ENCODE measurements around the gene ALPP. TPM values are rescaled to one million over a fixed set of nuclear protein-coding genes. Genes with fewer than 3 reads are reported as not detected.
"Not testable (repeated sequence)": the region's sequence is repeated elsewhere in the genome, so short reads cannot be mapped to it uniquely, and the experiment has no call there.

Gene ALPP
- not detected for total RNA-seq
- long read RNA-seq, result 0 reads

DNA sequence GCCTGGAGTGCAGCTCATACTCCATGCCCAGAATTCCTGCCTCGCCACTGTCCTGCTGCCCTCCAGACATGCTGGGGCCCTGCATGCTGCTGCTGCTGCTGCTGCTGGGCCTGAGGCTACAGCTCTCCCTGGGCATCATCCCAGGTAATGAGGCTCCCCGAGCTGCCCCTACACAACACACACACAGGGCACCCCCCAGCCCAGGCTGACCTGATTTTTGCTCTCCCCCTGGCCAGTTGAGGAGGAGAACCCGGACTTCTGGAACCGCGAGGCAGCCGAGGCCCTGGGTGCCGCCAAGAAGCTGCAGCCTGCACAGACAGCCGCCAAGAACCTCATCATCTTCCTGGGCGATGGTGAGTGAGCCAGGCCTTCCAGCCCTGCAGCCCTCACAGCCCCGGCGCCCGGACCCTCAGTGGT lies at the start of gene ALPP:
TSS of gene ALPP (plus strand) at position 17 of the 417 bp plus-strand sequence. CDS start at position 69, 52 bp downstream.
- intact Hi-C loops (cut with DNase I), result not testable (repeated sequence)

DNA sequence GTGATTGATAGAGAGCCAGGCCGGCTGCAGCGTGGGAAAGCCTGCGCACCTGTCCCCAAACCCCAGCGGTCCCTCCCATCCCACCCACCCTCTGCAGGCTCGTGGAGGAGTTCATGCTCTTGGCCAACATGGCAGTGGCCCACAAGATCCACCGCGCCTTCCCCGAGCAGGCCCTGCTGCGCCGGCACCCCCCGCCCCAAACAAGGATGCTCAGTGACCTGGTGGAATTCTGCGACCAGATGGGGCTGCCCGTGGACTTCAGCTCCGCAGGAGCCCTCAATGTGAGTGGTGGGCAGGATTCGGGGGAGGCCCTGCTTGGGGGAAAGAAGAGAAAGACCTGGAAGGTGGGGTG lies 48.9 kb upstream of the ALPP start:
- intact Hi-C loops (cut with DNase I), result no loop called here
- ATAC-seq (ENCODE audit: poor library complexity) (no peak), DNase-seq (peak; percentile 13)

More for the DNA sequence above, at the start of gene ALPP:
- not testable (repeated sequence) for DNase-seq; ATAC-seq (ENCODE audit: poor library complexity)

DNA sequence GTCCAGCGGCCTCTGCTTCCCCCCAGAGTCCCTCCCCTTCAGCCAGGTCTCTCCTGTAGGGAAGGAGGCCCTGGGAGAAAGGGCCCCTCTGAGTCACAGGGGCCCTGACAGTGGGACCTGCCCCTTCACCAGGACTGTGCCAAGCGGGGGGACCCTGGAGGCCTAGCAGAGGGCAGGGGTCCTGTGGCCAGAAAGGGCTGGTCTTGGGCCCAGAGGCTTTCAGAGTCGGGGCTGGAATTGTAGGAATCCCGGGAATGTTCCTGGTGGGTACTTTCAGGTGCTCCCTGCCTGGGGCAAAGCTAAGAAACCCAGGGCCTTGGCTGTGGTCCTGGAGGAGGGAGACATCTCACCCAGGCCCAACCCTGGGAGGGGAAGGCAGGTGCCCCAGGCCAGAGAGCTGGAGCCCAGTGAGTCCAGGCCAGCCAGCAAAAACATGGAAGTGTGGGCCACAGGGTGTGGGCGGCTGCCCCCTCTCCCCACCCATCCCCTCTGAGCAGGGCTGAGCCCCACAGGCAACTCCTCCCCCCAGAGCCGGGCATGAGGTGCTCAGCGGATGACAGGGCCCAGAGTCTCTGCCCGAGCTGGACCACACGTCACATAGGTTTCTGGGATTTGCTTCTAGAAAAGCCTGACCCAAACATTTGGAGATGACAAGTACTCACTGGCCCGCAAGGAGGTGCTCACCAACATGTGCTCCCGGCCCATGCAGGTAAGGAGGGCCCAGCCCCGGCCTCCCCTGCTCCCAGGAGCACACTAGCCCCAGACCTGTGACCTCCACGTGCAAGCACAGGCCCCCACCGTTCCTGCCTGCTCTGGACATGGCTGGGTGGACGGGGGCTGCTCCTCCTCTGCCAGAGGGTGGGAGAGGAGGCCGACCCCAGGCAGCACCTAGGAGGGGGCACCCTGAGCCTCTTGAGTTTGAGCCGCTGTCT lies 48.2 kb upstream of the ALPP start:
- intact Hi-C loops (cut with DNase I), result no loop called here
- DNase-seq, result peak; percentile 24
- ATAC-seq (ENCODE audit: poor library complexity), result no peak

DNA sequence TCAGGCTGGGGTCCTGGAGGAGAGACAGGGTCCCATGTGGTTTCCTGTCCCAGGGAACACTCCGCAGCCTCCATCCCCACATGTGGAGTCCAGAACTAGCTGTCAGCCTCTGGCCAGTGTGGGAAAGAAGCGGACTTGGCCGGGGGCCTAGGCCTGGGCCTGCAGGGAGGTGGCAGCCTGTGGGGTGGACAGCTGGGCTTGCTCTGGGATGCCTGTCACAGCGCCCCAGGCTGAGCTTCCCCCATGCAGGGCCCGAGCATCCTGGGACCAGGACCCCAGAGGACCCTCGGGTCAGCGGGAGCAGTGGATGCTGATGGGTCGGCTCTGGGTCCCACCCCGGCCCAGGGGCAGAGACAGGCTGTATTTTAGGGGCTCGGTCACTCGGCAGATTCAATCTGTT lies 47.5 kb upstream of the ALPP start:
- intact Hi-C loops (cut with DNase I), result not testable (repeated sequence)
- peak; percentile 82 for DNase-seq
- ATAC-seq (ENCODE audit: poor library complexity), result peak; percentile 67

DNA sequence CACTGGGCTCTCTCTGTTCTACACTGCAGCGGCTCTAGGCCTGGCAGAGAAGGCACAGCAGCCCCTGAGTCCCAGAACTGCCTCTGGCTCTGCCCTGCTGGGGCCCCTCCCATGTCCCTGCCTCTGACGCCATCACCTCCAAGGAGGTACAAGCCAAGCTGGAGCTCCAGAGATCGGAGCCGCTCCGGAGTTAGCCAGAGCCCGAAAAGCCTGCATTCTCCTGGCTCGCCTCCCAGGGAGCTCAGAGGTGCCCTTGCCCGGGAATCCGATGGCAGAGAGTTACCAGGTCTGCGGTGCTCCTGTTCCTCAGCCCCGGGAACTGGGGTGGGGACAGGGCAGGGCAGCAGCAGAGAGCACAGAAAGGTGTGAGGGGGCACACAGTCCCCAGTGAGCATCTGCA lies 46.9 kb upstream of the ALPP start:
- DNase-seq (peak; percentile 59), ATAC-seq (ENCODE audit: poor library complexity) (peak; percentile 61)
- intact Hi-C loops (cut with DNase I), result not testable (repeated sequence)

DNA sequence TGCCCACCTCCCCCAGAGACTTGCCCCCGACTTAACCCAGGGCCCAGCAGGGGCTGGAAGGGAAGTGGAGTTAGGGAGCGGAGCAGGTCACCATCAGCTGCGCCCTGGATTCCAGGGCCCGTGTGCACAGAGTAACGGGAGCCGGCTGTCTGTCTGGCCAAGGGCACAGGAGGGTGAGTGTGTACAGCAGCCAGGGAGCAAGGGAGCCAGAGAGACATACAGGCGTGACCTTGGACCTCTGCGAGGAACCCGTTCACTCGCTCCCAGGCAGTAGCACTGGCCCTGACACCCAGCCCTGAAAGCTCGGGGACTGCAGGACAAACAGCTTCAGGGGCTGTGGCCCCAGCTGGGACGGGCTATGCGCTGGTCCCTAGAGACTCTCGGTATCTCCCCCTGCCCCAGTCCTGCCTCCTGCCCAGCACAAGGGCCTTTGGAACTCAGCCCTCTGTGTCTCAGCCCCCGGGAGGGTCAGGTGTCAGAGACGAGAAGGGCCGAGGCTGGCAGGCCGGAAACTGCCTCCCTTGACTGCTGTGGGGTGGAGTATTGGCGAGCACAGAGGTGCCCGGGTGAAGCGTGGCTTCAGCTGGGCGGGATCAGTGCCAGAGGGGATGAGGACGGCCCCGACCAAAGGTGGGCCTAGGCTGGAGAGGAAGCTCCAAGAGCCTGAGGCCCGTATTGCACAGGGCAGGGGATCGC lies 46.2 kb upstream of the ALPP start:
- intact Hi-C loops (cut with DNase I), result not testable (repeated sequence)
- ATAC-seq (ENCODE audit: poor library complexity) (peak; percentile 34), DNase-seq (peak; percentile 27)

DNA sequence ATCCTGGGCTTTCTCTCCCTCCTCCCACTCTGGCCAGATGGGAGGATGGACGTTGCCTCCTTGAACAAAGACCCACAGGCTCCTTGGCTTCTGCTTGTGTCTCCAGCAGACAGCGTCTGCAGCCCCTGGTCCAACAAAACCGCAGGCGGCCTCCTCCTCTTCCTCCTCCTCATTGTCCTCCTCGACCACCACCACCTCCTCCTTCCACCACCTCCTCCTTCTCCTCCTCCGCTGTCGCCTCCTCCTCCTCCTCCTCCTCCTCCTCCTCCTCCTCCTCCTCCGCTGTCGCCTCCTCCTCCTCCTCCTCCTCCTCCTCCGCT lies 45.7 kb upstream of the ALPP start:
- DNase-seq, result no peak
- intact Hi-C loops (cut with DNase I), result no loop called here
- ATAC-seq (ENCODE audit: poor library complexity), result no peak

DNA sequence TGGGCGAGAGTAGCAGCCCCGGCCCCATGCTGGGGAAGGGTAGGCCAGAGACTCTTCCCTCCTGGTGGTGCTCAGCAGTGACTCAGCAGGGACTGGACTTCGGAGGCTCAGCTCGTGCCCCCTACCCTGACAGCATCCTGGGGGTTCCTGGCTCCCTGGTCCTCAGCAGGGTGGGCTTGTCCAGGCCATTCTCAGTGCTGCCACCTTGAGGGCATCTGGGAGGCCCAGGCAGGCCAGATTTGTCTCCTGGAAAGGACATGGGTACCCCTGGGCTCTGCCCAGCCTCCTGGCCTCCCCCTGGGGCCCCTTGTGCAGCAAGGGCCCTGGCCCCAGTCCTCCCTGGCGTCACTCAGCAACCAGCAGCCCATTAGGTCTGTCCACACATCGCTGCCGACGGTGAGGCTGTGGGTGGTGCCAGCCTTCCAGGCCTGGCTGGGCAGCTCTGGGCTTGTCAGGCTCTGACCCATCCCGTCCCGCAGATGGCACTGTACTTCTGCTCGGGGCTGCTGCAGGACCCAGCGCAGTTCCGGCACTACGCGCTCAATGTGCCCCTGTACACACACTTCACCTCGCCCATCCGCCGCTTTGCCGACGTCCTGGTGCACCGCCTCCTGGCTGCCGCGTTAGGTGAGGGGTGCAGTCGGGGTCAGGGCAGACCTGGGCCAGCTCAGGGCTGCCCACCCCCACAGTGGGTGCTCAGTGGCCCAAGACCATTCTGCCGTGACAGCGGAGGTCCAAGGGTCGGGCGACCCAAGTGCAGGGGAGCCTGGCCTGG lies 45.0 kb upstream of the ALPP start:
- intact Hi-C loops (cut with DNase I), result no loop called here
- peak; percentile 38 for DNase-seq
- ATAC-seq (ENCODE audit: poor library complexity), result no peak

DNA sequence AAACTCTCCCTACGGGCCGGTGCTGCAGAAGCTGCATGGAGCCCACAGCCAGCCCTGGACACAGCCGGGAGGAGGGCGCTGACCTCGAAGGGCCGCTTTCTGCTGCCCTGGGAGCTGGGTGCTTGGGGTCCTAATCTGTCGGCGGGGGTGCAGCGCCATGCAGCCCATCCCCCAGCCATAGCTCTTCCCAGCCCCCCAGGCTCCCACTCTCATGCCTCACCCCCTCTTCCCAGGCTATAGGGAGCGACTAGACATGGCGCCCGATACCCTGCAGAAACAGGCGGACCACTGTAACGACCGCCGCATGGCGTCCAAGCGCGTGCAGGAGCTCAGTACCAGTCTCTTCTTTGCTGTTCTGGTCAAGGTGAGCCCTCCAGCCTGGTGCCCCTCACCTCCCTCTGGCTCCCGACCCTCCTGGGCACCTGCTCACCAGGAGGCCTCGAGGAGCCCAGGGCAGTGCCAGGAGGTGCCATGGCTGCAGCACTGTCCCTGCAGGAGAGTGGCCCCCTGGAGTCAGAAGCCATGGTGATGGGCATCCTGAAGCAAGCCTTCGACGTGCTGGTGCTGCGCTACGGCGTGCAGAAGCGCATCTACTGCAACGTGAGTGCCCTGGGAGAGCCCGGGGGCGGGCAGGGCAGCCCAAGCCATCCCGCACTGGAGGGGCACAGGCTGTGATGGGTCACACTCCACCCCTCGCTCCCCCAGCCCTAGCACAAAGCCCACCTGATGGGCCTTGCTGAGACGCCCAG lies 44.2 kb upstream of the ALPP start:
- intact Hi-C loops (cut with DNase I); ATAC-seq (ENCODE audit: poor library complexity): not testable (repeated sequence)
- DNase-seq, result peak; percentile 33

DNA sequence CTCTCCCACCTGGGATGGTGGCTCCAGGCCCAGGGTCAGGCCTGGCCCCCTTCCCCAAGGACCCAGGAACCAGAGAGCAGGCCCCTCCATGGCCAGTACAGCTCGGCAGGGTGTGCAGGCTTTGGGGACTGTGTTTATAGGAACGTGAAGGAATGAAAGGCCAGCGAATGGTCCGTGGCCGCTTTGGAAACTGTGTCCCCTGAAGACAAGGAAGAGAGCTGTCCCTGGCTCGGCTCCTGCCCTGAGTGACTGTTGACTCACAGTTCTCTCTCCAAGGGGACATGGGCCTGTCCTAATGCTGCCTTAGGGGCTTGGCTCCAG lies 43.7 kb upstream of the ALPP start:
- DNase-seq; intact Hi-C loops (cut with DNase I); ATAC-seq (ENCODE audit: poor library complexity): not testable (repeated sequence)

DNA sequence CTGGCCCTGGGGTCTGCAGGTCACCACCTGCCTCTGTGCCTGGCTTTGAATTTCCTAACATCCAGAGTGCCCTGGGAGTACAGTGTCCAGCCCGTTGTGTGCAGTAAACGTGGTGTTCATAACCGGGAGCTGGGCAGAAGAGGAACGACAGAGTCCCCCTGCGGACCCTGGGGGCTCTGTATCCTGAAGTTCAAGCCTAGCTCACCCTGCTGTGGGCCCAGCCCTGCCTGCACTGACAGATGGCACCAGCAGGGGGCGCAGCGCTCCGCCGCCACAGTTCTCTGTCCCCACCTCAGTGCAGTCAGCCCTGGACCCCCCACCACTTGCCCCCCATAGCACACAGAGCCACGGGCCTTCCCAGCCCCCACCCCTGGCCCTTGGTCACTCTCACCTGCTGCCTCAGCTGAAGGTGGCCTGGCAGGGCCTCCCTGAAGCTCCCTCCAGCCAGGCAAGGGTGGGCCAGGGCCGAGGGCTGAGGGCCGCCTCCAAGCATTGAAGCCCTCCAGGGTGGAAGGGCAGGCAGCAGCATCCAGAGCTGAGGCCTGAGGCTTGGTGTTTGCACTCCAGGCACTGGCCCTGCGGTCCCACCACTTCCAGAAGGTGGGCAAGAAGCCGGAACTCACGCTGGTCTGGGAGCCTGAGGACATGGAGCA lies 43.2 kb upstream of the ALPP start:
- peak; percentile 32 for DNase-seq
- ATAC-seq (ENCODE audit: poor library complexity); intact Hi-C loops (cut with DNase I): not testable (repeated sequence)

DNA sequence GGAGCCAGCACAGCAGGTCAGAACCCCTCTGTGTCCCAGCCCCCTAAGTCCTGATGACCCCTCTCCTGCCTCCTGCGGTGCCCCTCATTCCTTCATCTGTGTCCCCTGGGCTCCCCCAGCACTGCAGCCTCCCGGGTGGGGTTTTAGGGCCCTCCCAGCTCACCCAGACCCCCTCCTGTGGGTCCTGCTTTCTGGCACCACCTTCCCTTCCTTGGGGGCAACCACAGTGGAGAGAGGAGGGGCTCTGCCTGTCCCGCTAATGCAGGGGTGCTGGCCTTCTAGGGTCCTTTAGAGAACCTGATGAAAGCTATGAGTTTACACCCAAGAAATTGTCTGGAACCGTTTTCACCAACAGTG lies 42.7 kb upstream of the ALPP start:
- DNase-seq (peak; percentile 29), ATAC-seq (ENCODE audit: poor library complexity) (no peak)
- intact Hi-C loops (cut with DNase I), result no loop called here

DNA sequence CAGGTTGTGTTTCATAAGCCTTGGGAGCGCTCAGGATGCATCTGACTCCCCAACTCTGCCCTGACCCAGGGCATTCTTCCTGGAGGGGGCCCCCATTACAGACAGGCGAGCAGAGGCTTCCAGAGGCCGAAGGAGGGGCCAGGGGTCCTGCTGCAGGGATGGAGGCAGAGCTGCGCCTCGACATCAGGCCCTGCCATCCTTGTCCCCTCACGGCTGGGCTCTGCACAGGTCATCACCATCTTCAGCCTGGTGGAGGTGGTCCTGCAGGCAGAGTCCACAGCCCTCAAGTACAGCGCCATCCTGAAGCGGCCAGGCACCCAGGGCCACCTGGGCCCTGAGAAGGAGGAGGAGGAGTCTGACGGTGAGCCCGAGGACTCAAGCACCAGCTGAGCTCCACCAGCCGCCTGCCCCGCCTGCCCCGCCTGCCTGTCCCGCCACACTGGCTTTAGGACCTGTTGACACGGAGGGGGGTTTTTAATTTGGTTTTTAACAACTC lies 42.3 kb upstream of the ALPP start:
- peak; percentile 25 for DNase-seq
- intact Hi-C loops (cut with DNase I), result no loop called here
- ATAC-seq (ENCODE audit: poor library complexity), result no peak

DNA sequence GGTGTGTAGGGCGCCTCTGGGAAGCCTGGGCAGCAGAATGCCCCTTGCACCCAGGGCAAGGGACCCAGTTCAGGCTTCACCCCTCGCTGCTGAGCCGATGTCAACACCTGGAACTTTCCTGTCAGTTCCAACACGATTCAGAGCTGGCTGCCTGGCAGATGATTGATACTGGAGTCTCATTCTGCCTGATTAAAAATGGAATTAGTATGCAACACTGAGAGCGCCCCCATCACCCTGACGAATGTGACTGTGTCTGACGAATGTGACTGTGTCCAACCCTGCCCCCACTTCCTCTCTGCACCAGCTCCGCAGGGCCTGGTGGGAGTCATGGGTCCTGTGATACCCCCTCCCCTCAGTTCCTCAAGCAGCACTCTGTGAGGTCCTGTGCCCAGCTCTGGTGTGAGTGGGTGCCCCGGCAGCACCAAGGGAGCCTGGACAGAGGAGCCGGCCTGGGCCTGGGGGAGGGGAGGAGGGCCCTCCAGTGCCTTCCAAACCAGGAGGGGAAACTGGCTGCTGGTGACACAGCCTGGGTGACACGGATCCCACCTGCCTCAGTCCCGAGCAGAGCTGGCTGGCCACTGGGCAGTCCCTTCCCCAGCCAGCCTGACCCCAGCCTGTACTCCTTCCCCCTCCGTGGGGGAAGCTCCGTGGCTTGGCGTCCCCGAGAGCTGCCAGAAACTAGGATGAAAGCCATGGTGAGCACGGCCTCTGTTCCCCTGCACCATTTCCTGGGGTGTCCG lies 41.4 kb upstream of the ALPP start:
- peak; percentile 17 for DNase-seq
- no peak for ATAC-seq (ENCODE audit: poor library complexity)
- intact Hi-C loops (cut with DNase I), result no loop called here

DNA sequence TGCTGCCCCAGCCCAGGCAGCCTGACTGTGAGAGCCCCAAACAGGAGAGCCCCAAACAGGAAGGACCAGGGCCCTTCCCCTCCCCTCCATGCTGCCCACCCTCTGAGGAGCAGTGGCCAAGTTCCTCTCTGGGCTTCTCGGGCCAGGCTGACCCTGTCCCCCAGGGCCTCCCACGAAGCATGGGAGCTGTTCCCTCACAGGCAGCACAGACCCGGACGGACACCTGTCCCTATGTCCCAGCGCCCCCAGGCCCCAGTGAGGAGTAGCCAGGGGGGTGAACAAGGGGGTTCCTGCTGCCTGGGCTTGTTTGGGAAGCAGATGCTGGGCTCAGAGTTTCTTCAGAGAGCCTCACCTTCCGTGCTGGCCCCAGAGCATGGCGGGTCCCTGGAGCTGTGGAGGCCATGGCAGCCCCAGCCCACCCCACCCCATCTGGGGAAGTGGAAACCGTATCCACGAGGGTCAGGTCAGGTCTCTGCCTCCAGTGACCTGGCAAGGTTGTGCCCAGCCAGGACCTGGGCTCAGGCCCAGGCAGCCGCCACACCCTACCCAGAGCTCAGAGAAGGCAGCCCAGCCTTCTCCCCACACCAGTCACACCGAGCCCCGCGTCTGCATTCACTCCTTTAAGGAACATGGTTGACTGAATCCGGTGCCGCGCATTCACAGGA lies 40.3 kb upstream of the ALPP start:
- intact Hi-C loops (cut with DNase I), result not testable (repeated sequence)
- ATAC-seq (ENCODE audit: poor library complexity), result peak; percentile 9

DNA sequence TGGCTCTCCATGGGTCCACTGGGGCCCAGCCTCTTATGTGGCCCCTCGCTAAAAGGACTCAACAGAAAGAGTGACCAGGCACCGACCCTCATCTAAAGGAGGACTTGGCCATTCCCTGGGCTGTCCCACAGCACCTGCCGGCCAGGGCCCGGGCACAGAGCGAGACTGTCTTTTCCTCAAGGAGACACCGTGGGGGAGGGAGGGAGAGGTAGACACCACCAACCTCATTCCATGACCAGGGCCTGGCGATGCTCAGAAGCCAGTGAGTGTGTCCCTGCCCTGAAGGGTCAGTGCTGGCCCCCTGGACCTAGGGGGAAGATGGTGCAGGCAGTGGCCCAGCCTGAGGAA lies 39.8 kb upstream of the ALPP start:
- DNase-seq (peak; percentile 10), ATAC-seq (ENCODE audit: poor library complexity) (no peak)
- intact Hi-C loops (cut with DNase I), result no loop called here

More for the DNA sequence above, 40.3 kb upstream of the ALPP start:
- DNase-seq, result peak; percentile 8

Measured in Right ventricle myocardium superior (tissue), 1 donor.